ENCODE data around the gene UBE2D4. TPM values are rescaled to one million over a fixed set of nuclear protein-coding genes. Genes with fewer than 3 reads are reported as not detected.

Gene UBE2D4
- polyA plus RNA-seq, 3 donors, result 19.5 to 22.0 (median 21.9) TPM

Other genes with a start within 250 kb of the UBE2D4 start
- 10 to 100 TPM; 70.2 to 90.1 (median 83.0) TPM for gene COA1, start 196.9 kb upstream of the UBE2D4 start, polyA plus RNA-seq (ENCODE audit: insufficient read length in 3 of 3)
- gene BLVRA, start 167.8 kb upstream of the UBE2D4 start, polyA plus RNA-seq (ENCODE audit: insufficient read length in 3 of 3), result 10 to 100 TPM; 49.7 to 56.2 (median 50.6) TPM
- 100 to 1,000 TPM in 1 of 3 donors, 10 to 100 TPM in 2; 89.3 to 102 (median 95.9) TPM for gene MRPS24, start 56.9 kb upstream of the UBE2D4 start, polyA plus RNA-seq (ENCODE audit: insufficient read length in 3 of 3)
- gene URGCP, start 19.8 kb upstream of the UBE2D4 start, polyA plus RNA-seq (ENCODE audit: insufficient read length in 3 of 3), result 10 to 100 TPM; 29.2 to 42.1 (median 36.3) TPM
- gene SPDYE1, start 71.5 kb downstream of the UBE2D4 start, polyA plus RNA-seq (ENCODE audit: insufficient read length in 3 of 3), result 1 to 10 TPM in 2 of 3 donors, under 1 TPM in 1; 0.40 to 3.1 (median 1.8) TPM
- gene DBNL, start 118.3 kb downstream of the UBE2D4 start, polyA plus RNA-seq (ENCODE audit: insufficient read length in 3 of 3), result 10 to 100 TPM; 69.6 to 75.9 (median 75.1) TPM
- 1 to 10 TPM; 1.2 to 3.4 (median 2.2) TPM for gene PGAM2, start 139.1 kb downstream of the UBE2D4 start, polyA plus RNA-seq (ENCODE audit: insufficient read length in 3 of 3)
- gene POLM, start 156.1 kb downstream of the UBE2D4 start, polyA plus RNA-seq (ENCODE audit: insufficient read length in 3 of 3), result 10 to 100 TPM; 20.2 to 43.5 (median 42.4) TPM
- 10 to 100 TPM; 65.2 to 81.4 (median 69.2) TPM for gene AEBP1, start 177.9 kb downstream of the UBE2D4 start, polyA plus RNA-seq (ENCODE audit: insufficient read length in 3 of 3)
- 100 to 1,000 TPM; 117 to 138 (median 130) TPM for gene POLD2, start 197.1 kb downstream of the UBE2D4 start, polyA plus RNA-seq (ENCODE audit: insufficient read length in 3 of 3)
- 1 to 10 TPM in 1 of 3 donors, under 1 TPM in 2; 0.64 to 1.1 (median 0.68) TPM for gene MYL7, start 214.9 kb downstream of the UBE2D4 start, polyA plus RNA-seq (ENCODE audit: insufficient read length in 3 of 3)